Measurements from ENCODE around the gene RBM43.
"Not testable (repeated sequence)": the region's sequence is repeated elsewhere in the genome, so short reads cannot be mapped to it uniquely, and the experiment has no call there.

Gene RBM43

DNA sequence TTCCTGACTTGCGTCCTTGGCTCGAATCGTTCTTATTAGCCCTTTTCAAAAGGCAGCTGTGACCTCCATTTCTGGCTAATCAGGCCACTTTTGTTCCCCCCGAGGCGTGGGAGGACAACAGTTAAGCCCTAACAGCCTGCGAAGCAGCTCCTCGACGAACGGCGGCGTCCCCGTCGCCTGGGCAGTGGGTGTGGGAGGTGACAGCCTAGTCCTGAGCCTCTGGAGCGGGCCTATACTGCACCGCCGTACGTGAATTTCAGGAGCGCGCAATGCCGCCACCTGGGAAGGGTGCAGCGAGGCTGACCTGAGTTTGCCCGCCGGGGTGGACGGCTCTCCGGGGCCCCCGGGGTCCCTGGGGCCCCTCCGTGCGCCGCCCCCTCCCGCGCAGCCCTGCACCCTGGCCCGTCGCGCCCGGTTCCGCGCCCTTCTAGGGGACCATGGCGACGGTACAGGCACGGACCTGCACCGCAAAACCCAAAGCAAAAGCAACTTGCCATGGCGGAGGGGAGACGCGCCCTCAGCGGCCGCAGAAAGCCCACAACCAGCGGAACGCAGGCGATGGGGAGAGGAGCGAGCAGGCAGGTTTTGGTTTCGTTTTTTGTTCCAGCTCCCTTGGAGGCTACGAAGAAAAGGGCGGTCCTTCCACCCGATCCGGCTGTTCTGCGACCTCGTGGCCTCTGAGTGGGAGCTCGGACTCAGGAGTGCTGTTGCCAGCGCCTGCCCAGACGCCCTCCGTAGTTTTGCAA lies at the start of gene RBM43:
Gene RBM43, minus strand, starts transcription at position 633 of the 746 bp plus-strand sequence. Its CDS starts 136 bp downstream, at position 497.
- FAIRE-seq = peak; percentile 60

DNA sequence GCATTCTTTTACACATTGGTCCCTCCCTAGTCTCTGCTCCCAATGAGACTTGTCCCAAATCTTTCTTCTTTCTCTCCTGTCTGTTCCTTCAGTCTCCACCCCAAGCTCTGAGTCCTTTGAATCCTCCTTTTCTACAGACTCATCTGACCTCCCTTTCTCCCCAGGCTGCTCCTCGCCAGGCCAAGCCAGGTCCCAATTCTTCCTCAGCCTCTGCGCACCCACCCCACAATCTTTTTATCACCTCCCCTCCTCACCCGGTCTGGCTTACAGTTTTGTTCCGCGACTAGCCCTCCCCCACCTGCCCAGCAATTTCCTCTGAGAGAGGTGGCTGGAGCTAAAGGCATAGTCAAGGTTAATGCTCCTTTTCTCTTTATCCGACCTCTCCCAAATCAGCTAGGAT lies 48.6 kb upstream of the RBM43 start:
- not testable (repeated sequence) for FAIRE-seq

DNA sequence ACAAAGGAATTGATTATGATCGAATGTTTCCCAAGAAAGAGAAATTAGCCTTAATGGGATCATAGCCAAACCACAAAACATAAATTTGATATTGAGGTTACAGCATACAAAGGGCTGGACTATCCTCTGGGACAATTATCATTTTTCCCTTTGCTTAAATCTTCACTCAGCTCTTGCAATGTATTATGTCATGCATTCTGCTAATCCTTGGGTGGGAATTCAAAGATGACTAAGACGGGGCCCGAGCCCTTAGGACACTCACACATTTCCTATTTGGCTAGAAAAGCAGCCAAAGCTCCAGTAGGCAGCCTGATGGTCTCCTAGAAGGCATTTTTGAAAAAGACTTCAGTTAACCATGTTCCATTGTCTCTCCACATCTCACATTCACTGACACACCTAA lies 45.0 kb upstream of the RBM43 start:
- no peak for FAIRE-seq

DNA sequence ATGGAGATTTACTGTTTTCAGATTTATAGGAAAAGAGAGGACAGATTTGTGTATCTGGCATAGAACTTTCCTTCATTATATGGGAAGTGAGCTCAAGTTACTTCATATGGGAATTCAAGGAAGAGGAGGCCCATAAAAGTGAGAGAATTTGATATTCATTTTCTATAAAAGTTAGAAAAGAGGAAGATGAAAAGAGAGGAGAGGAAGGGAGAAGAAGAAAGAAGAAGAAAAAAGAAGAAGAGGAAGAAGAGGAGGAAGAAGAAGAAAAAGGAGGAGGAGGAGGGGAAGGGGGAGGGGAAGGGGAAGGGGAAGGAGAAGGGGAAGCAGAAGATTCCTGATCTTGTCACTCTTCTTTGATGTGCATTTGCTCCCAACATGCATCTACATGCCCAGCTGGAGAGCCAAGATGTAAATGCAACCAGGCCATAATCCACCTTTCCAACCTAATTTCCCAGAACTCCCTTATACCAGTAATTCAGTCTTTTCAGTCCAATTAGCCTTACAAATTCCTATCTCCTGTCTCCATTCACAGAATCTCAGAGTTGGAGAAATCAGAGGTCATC lies 43.5 kb upstream of the RBM43 start:
- no peak for FAIRE-seq

DNA sequence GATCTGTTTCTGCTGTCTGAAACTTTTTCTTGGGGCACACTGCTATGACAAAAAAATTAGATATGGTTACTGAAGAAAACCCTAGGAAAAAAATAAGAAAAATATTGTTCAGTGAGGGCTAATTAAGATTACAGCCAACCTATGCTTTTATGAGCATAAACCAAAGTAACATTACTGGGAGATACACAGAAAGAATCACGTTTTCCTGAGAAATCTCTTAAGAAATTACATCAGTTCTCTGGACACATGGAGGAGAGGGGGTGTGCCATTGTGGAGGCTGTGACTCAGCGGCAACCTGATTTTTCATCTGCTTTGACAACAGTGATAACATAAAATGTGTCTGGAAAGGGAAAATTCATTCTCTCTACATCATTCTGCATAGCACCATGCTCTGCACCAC lies 41.2 kb upstream of the RBM43 start:
- FAIRE-seq = no peak

DNA sequence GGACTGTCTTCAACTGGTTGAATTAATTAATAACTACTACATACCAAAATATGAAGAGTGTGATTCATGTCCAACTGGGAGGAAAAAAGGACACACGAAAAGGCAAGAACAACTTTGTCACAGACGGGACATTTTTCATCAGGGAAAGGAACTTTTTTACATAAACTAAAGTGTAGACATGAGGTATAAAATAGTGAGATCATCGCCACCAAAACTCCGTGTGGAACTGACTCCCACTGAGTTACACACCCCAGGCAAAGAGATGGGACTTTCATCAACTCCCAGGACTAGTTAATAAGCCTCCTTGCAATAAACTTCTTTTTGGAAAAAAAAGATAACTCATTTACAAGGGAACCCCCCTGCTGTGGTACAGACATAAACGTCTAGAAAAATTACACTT lies 40.7 kb upstream of the RBM43 start:
- no peak for FAIRE-seq

DNA sequence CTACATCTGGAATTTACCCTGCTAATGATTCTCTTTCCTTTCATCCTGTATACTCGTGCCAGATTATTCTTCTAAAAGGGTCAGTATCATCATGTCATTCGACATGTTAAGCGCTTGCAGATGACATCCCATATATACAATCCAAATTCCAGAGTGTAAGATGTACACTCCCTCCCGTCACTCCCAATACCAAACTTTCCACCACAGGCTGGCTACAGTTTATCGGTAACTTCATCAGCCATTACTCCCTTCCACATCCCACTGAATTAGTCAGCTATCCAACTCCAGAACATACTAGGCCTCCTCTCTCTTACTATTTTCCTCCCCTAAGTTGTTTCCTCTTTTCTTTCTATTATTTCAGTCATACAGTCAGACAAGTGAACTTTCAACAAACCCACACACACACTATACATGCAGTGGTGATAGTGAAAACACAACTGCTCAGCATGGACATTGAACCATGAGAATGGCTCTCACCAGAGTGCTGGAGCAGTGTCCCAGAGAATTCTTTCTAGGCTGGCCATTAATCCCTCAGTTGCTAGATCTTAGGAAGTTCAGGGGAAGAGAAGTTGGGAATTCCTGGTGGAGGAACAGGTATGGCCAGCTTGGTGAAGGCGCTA lies 38.4 kb upstream of the RBM43 start:
- FAIRE-seq = no peak

DNA sequence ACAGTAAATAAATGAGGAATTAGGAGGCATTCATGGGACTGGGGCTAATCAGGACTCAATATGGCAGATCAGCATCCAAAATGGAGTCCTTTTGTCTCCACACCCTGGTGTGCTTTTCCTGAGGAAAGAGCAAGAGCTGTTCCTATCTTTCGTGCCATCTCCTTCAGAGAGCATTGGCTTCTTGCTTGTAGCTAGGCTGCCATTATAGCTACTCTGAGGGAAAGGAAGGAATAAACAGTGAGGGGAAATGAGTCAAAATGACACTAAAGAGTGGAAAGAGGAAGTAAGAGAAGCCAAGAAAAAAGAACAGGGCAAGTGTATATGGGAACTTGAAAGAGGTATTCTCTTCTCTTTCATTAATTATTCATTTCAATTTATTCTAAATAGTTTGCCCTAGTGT lies 36.2 kb upstream of the RBM43 start:
- no peak for FAIRE-seq

DNA sequence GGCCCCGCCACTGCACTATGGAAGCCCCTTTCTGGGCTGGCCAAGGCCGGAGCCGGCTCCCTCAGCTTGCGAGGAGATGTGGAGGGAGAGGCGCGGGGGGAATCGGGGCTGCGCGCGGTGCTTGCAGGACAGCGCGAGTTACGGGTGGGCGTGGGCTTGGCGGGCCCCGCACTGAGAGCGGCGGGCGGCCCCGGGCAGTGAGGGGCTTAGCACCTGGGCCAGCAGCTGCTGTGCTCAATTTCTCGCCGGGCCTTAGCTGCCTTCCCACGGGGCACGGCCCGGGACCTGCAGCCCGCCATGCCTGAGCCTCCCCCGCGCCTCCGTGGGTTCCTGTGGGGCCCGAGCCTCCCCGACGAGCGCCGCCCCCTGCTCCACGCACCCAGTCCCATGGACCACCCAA lies 34.3 kb upstream of the RBM43 start:
- FAIRE-seq = not testable (repeated sequence)

DNA sequence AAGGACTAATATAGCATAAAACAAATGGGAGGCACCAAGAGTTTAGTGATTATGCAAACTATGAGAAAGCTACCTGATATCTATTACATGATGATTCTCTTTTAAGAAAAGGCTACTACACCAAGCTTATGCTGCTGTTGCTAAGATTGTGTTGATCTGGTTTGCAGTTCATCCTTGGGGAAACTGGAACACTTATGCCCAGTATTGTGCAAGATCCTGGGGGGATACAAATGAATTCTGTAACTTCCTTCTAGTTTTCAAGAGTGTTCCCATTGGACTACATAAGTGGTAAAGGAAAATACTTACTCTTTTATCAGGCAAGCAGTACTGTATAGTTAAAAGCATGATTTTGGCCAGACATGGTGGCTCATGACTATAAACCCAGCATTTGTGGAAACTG lies 30.9 kb upstream of the RBM43 start:
- no peak for FAIRE-seq

DNA sequence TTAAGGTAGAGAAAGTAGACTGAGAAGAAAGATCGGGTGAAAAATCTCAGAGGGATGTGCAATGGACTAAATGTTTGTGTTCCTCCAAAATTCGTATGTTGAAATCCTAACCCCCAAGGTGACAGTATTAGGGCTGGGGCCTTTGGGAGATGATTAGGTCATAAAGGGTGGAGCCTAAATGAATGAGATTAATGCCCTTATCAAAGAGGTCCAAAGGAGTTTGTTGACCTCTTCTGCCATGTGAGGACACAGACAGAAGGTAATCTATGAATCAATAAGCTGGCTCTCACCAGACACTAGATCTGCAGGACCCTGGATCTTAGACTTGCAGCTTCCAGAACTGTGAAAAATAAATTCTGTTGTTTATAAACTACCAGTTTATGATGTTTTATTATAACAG lies 30.5 kb upstream of the RBM43 start:
- no peak for FAIRE-seq

DNA sequence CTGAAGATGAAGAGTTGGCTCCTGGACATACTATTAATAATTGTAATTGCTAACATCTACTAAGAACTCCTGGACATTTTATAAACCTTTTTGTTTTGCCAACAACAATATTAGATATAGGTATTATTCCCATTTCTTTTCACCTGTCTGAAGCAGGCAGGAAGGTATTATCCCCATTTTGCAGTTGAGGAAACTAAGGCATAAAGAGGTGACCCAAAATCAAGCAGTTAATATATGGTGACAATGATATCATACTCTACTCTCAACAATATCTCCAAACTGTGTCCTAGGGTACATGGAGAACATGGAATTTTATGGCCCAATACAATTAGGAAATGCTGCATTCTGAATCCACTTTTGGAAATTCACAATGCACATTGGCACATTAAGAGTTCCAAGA lies 29.6 kb upstream of the RBM43 start:
- no peak for FAIRE-seq

DNA sequence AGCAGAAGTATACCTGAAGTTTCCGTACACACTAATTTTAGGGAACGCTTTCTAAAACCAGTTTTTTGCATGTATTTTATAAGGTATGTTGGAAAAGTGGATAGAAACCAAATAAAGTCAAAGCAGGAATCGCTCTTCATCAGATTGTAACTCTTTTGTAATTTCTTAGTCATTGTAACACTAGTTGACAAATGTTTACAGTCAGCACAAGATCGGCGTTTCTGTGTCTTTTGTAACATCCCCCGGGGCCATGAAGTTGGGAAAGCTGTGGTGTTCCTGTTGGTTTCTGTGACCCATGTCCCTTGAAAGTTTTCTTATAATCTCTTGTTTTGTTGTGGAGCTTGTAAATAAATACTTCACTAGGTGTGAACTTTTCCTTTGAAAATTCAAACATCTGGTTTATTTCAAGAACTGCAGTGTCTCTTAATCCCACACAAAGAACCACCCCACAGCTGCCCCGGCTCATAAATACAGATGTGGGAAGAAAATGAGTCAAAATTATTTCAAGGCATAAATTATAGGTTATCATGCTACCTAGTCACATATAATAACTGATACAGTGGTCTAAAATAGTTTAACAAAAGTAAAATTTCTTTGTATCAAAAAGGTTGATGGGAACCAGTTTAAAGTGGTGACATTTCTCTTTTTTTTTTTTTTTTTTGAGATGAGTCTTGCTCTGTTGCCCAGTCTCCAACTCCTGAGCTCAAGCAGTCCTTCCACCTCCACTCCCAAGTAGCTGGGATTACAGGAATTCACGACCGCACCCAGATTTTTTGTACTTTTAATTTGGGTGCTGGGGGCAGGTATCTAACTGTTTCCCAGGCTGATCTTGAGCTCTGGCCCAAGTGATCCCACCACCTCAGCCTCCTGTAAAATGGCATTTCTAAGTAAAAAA lies 28.6 kb upstream of the RBM43 start:
- no peak for FAIRE-seq

DNA sequence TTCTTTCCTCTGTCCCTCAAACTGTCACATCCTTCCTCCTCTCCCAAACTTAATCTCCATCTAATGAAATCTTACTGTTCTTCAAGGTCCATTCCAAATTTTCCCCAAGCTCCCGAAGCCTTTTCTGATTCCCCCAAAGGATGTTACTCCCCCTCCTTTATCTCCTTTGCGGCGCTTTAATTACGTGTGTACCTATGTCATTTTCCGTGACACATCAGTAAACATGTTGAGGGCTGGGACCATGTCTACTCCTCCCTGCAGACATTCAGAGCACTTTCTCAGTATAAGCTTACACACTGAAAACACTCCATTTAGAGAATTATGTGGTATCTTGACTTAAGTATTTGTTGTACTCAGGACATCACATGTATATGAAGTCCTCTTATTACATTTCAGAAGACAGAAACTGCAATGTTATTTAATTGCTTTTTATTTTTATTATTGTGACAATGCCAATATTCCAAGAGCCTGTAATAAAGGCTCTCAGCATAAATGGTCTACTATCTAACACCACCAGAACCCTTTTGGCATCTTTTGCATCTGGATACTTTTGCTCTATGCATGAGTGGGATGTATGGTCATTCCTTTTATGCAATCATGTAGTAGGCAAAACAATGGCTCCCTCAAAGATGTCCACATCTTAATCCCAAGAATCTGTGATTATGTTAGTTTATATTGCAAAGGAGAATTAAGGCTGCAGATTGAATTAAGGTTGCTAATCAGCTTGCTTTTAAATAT lies 26.0 kb upstream of the RBM43 start:
- no peak for FAIRE-seq

DNA sequence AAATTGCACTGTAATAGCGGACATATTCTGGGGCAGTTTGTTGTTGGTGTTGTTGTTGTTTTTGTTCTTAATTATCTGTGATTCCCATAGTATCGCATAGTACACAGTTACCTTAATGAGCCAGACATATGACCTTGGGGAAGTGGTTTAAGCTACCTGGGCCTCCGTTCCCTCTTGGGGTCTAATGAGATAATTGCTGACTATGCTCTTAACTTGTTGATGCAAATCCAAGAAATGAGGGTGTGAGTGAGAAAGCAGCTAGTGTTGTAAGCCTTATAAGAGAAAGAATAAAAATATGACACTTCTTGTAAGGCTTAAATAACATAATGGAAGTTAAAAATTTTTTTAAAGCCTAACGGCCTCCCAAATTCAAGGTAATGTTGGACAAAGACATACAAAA lies 20.7 kb upstream of the RBM43 start:
- FAIRE-seq = no peak

DNA sequence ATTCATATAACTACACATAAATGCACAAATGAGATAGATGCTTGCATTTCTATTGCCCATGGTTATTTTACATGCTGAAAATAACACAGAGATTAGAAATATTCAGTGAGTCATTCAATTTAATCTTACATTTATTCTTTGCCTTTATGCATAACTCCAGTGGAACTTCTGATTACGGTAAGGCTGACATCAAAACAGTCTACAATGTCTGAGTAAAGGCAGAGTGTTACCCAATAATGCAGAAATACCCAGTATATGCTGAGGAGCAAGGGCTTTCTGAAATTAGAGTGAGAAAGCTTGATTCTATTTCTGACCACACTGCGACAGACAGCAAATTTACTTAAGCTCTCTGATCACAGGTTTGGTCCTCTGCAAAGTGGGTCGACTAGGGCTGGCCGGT lies 18.6 kb upstream of the RBM43 start:
- no peak for FAIRE-seq

DNA sequence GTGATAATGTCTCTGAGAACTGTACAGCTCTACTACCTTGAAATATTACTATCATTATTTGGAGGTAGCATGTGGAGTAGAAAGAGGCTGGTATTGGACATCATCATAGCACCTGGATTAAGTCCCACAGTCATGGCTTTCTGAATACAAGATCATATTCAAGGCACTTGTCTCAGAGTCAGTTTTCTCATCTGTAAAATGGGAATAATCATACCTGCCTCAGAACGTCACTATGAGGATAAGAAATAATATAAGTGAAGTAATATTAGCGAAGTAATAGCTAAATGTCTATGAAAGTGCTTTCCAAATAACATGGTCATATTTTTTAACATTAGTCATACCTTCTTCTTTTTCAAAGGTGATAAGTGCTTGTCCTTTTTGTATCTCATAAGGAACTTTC lies 16.8 kb upstream of the RBM43 start:
- no peak for FAIRE-seq

DNA sequence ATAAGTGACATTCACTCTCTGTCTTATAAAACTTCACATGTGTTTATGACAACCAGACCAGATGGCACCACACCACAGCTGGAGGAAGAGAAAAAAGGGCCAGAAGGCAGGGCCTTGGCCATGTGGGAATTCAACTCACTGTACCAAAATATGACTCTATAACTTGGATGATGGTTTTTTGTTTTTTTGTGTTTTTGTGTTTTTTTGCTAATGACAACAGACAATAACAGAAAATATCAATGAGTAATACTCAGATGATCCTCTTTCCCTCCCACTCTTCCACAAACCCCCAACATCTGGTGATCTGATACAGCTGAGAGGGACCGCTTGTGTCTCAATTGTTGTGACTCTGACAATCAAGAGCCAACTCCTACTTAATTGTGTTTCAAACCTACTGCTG lies 15.4 kb upstream of the RBM43 start:
- FAIRE-seq = no peak

DNA sequence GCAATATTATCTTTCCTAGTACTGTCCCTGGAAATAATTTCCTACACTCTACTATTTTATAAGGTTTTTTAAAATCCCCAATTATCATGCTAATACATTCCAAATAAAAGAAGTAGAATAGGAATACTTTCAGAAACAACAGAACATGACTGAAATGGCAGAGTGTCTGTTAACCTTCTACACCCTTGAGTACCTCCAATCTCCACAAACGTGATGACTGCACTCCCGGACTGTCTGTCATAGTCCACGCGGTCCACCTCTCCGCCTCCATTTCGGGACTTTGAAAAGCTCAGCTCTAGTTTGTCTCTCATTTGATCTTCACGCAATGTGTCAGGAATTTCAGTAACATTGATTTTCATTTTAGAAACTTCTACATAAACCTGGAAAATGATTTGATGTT lies 13.6 kb upstream of the RBM43 start:
- no peak for FAIRE-seq

DNA sequence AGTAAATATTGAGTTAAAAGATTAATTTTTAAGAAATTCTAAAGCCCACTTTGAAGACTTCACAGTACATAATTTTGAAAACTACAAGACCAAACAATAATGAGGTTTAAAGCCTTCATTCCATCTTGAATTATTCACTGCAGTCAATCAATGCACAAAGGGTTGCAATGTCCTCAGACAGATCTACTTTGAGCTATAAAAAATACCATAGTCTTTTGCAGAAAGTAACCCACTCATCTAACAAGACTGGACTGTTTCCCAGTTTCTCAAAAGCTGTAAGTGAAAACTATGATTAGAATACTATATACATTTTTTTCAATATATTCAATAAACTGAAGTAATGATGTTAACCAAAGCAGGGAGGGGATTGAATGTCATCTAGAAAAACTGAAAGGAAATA lies 10.2 kb upstream of the RBM43 start:
- no peak for FAIRE-seq

DNA sequence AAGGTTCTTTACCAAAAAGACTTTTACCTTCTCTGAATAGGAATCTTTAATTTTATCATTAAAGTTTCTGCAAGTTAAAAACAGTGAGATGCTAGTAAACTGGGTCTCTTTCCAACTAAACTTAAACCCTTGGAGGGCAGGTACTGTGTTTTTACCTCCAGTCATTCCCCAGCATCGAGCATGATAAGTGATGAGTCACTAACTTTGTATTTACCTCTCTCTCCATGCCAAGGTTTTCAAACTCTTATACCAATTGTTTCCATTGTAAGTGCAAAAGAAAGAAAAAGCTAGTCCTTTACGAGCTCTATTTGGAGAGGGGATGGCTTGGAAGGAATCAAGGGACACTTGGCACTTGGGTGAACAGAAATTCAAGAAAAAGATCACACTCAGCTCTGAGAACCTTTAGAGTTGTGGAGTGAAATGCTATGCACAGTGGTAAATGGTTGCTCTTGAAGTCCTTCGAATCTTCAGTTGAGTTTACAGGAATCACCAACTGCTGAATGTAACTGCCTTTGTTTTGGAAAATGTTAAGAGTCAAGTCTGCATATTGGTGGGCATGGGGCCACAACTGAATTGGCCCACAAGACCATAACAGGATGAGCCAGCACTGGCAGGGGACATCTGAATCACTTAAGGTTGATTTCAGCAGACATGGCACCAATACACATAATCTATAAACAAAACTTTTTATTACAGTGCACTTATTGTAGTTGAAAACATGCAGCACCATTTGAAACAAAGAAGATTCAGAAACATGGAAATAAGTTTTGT lies 8.3 kb upstream of the RBM43 start:
- no peak for FAIRE-seq

DNA sequence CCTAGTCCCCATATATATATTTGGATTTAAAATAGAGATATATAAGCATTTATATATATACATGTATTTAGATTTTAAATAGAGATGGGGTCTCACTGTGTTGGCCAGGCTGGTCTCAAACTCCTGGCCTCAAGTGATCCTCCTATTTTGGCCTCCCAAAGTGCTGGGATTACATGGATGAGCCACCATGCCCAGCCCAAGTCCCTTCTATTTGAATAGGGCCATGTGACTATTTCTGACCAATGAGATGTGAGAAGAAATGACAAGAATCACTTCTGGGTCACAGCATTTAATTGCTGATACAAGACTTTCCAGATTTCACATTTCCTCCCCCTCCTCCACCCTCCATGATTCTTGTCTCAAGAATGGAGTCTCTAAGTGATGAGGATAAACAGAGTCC lies 6.4 kb upstream of the RBM43 start:
- FAIRE-seq = no peak

All from G401.6 (cell line).